GM12878 (cell line): ENCODE data around the gene METTL13. TPM values are rescaled to one million over a fixed set of nuclear protein-coding genes. Genes with fewer than 3 reads are reported as not detected.

ENCODE experiments used
- BCL3 ChIP-seq: IDR thresholded peaks from 2 replicates; pipeline ENCODE4 v1.6.1; 2011; ENCODE audit warnings: borderline replicate concordance, low read depth, mild to moderate bottlenecking, moderate library complexity, low read length; ENCODE audit not compliant: insufficient read depth, poor library complexity, severe bottlenecking
- CEBPZ ChIP-seq: fragments of 150-350 bp; IDR thresholded peaks from 2 replicates; pipeline ENCODE4 v1.6.1; 2016; ENCODE audit warnings: low read depth, low read length
- E4F1 ChIP-seq: fragments of 450-650 bp; IDR thresholded peaks from 2 replicates; pipeline ENCODE4 v1.6.1; 2018; ENCODE audit warnings: borderline replicate concordance, mild to moderate bottlenecking; ENCODE audit not compliant: partially characterized antibody
- FOXM1 ChIP-seq: IDR thresholded peaks from 2 replicates; pipeline ENCODE4 v1.6.1; 2012; ENCODE audit warnings: low read depth, mild to moderate bottlenecking, inconsistent platforms, low read length, moderate library complexity
- IKZF2 ChIP-seq, 2 experiments: fragments of 450-650 bp; IDR thresholded peaks; 2 replicates each; pipeline ENCODE4 v1.6.1; 2017; ENCODE audit warnings: mild to moderate bottlenecking in 2 of 2, moderate library complexity in 2 of 2
- SPI1 ChIP-seq: IDR thresholded peaks from 2 replicates; pipeline ENCODE4 v1.6.1; 2011; ENCODE audit warnings: low read depth, mild to moderate bottlenecking, low read length, moderate library complexity, borderline replicate concordance; ENCODE audit not compliant: insufficient read depth
- ZBTB4 ChIP-seq: fragments of 450-650 bp; formaldehyde crosslinking; IDR thresholded peaks from 2 replicates; pipeline ENCODE4 v1.4.0; 2022; ENCODE audit warnings: mild to moderate bottlenecking, moderate library complexity
- polyA plus RNA-seq, 11 experiments: library from polyadenylated mRNA; depleted of rRNA in 4 of 11; unstranded in 6 of 11; stranded (reverse) in 5 of 11; fragments of >200 nt; fragmentation: Nextera tagmentation in 4 of 11; fragmentation: Illumina TruSeq in 1 of 11; extraction: Ambion mirVana in 4 of 11; extraction: Trizol in 1 of 11; gene quantifications; 1 replicate in 1 of 11; 2 replicates in 10 of 11; pipeline versions ENCODE4 v1.2.1 to v1.2.3, GENCODE V29; 2011 to 2016; ENCODE audit warnings: inconsistent platforms in 2 of 11, missing spikeins in 2 of 11, low read depth in 1 of 11
- small RNA-seq: library from RNA; depleted of rRNA; stranded (forward); fragments of <200 nt; gene quantifications from one replicate; pipeline ENCODE3, GENCODE V24; 2014
- total RNA-seq, 4 experiments: library from RNA; depleted of rRNA in 3 of 4; stranded (reverse); fragments of >200 nt in 3 of 4; fragmentation: Illumina TruSeq in 1 of 4; extraction: Trizol in 1 of 4; gene quantifications; 2 replicates each; pipeline versions ENCODE4 v1.2.1 to v1.2.3, GENCODE V29; 2013 to 2021

Gene METTL13
- total and polyA plus RNA-seq, 10 of the 15 experiments (the other 5 are each of a cell fraction or from before 2014, with no cell fraction given): 12.2 to 47.2 (median 35.0) TPM

GRCh38 chr1:171845998-171846397 lies 64.5 kb downstream of the METTL13 start (continued):
- TF ChIP-seq E4F1: no peak
- no peak for TF ChIP-seq ZBTB4 (CRISPR knock-in tag)
- TF ChIP-seq FOXM1: no peak
- TF ChIP-seq BCL3: no peak
- TF ChIP-seq IKZF2 (IDR thresholded peaks at IDR 0.05): no peak
- TF ChIP-seq CEBPZ: no peak
- TF ChIP-seq SPI1: no peak

Small RNA genes within 50 kb of the gene (small RNA-seq; reads per million reads assigned to genes)
- gene RF00601: not detected

Other genes with a start within 250 kb of the METTL13 start
- 0.11 and 0.23 TPM in 2 replicates for gene MYOCOS, start 159.4 kb upstream of the METTL13 start, total RNA-seq (2014; rRNA removed)
- 0.18 TPM in 1 of 2 replicates, not detected in the other for gene MYOCOS, start 159.4 kb upstream of the METTL13 start, total RNA-seq (2014; rRNA removed; fragmentation: Illumina TruSeq; extraction: Trizol)
- not detected in 2 replicates for gene MYOCOS, start 159.4 kb upstream of the METTL13 start, total RNA-seq (2021)
- 0.14 and 0.26 TPM in 2 replicates for gene MYOCOS, start 159.4 kb upstream of the METTL13 start, polyA plus RNA-seq (2011; rRNA removed)
- gene MYOCOS, start 159.4 kb upstream of the METTL13 start, polyA plus RNA-seq (2014; fragmentation: Illumina TruSeq; extraction: Trizol): not detected in 2 replicates
- under 1 TPM in 1 of 2 experiments, not detected in 1; 0.15 TPM for gene MYOCOS, start 159.4 kb upstream of the METTL13 start, polyA plus RNA-seq (2014; fragmentation: Nextera tagmentation; extraction: Ambion mirVana)
- gene MYOCOS, start 159.4 kb upstream of the METTL13 start, polyA plus RNA-seq (2014; rRNA removed): not detected in 2 replicates
- gene MYOCOS, start 159.4 kb upstream of the METTL13 start, polyA plus RNA-seq (2016; fragmentation: Nextera tagmentation; extraction: Ambion mirVana): under 1 TPM; 0.12 to 0.24 TPM
- not detected in 2 replicates for gene MYOC, start 129.0 kb upstream of the METTL13 start, total RNA-seq (2014; rRNA removed)
- not detected in 2 replicates for gene MYOC, start 129.0 kb upstream of the METTL13 start, total RNA-seq (2014; rRNA removed; fragmentation: Illumina TruSeq; extraction: Trizol)
- not detected in 2 replicates for gene MYOC, start 129.0 kb upstream of the METTL13 start, total RNA-seq (2021)
- gene MYOC, start 129.0 kb upstream of the METTL13 start, polyA plus RNA-seq (2011; rRNA removed): 0.07 TPM in 1 of 2 replicates, not detected in the other
- gene MYOC, start 129.0 kb upstream of the METTL13 start, polyA plus RNA-seq (2014; fragmentation: Illumina TruSeq; extraction: Trizol): not detected in 2 replicates
- gene MYOC, start 129.0 kb upstream of the METTL13 start, polyA plus RNA-seq (2014; fragmentation: Nextera tagmentation; extraction: Ambion mirVana): not detected
- not detected in 2 replicates for gene MYOC, start 129.0 kb upstream of the METTL13 start, polyA plus RNA-seq (2014; rRNA removed)
- gene MYOC, start 129.0 kb upstream of the METTL13 start, polyA plus RNA-seq (2016; fragmentation: Nextera tagmentation; extraction: Ambion mirVana): not detected
- gene VAMP4, start 39.6 kb upstream of the METTL13 start, total RNA-seq (2014; rRNA removed): 1.5 and 2.8 TPM in 2 replicates
- gene VAMP4, start 39.6 kb upstream of the METTL13 start, total RNA-seq (2014; rRNA removed; fragmentation: Illumina TruSeq; extraction: Trizol): 4.2 and 4.3 TPM in 2 replicates
- 3.4 and 4.6 TPM in 2 replicates for gene VAMP4, start 39.6 kb upstream of the METTL13 start, total RNA-seq (2021)
- 6.3 and 13.7 TPM in 2 replicates for gene VAMP4, start 39.6 kb upstream of the METTL13 start, polyA plus RNA-seq (2011; rRNA removed)
- 5.2 and 6.6 TPM in 2 replicates for gene VAMP4, start 39.6 kb upstream of the METTL13 start, polyA plus RNA-seq (2014; fragmentation: Illumina TruSeq; extraction: Trizol)
- gene VAMP4, start 39.6 kb upstream of the METTL13 start, polyA plus RNA-seq (2014; fragmentation: Nextera tagmentation; extraction: Ambion mirVana): 1 to 10 TPM in 1 of 2 experiments, under 1 TPM in 1; 0.90 to 1.5 TPM
- gene VAMP4, start 39.6 kb upstream of the METTL13 start, polyA plus RNA-seq (2014; rRNA removed): 3.5 and 4.0 TPM in 2 replicates
- 1 to 10 TPM; 4.3 to 7.9 TPM for gene VAMP4, start 39.6 kb upstream of the METTL13 start, polyA plus RNA-seq (2016; fragmentation: Nextera tagmentation; extraction: Ambion mirVana)
- 0.05 and 0.11 TPM in 2 replicates for gene DNM3, start 59.8 kb downstream of the METTL13 start, total RNA-seq (2014; rRNA removed)
- 0.14 and 0.18 TPM in 2 replicates for gene DNM3, start 59.8 kb downstream of the METTL13 start, total RNA-seq (2014; rRNA removed; fragmentation: Illumina TruSeq; extraction: Trizol)
- gene DNM3, start 59.8 kb downstream of the METTL13 start, total RNA-seq (2021): 0.05 and 0.08 TPM in 2 replicates
- 1.5 and 2.5 TPM in 2 replicates for gene DNM3, start 59.8 kb downstream of the METTL13 start, polyA plus RNA-seq (2011; rRNA removed)
- 0.04 and 0.08 TPM in 2 replicates for gene DNM3, start 59.8 kb downstream of the METTL13 start, polyA plus RNA-seq (2014; fragmentation: Illumina TruSeq; extraction: Trizol)
- gene DNM3, start 59.8 kb downstream of the METTL13 start, polyA plus RNA-seq (2014; fragmentation: Nextera tagmentation; extraction: Ambion mirVana): not detected
- 0.03 and 0.06 TPM in 2 replicates for gene DNM3, start 59.8 kb downstream of the METTL13 start, polyA plus RNA-seq (2014; rRNA removed)
- under 1 TPM in 1 of 2 experiments, not detected in 1; 0.07 TPM for gene DNM3, start 59.8 kb downstream of the METTL13 start, polyA plus RNA-seq (2016; fragmentation: Nextera tagmentation; extraction: Ambion mirVana)